ENCODE data around the gene HPN. TPM values are rescaled to one million over a fixed set of nuclear protein-coding genes. Genes with fewer than 3 reads are reported as not detected.

The HPN gene
- total RNA-seq, 2 experiments from 2014 or later = 0.11 TPM; not detected in 1

GRCh38 chr19:35033067-35034004, 8.2 kb upstream of the HPN start:
- no peak for TF ChIP-seq CTCF (IDR thresholded peaks at IDR 0.05)
- Mint-ChIP-seq H3K4me3 (no peak overlapping the region), H3K4me1 (ENCODE audit: low read depth) (peaks cover 10% of the 10 kb centered on the region), H3K36me3 (ENCODE audit: low read depth) (peaks cover 2% of the 10 kb centered on the region), H3K27ac (no peak overlapping the region), H3K27me3 (peaks cover 16% of the 10 kb centered on the region), H3K9me3 (no peaks in the 10 kb centered on the region)
- ATAC-seq = no peak
- ChIA-PET POLR2A (interaction anchor here (0.9 kb wide), 1 partner anchor 19 kb away, joined by 4 read pairs; no protein-coding TSS in a partner anchor), CTCF (interaction anchor here (2.3 kb wide), 1 partner anchor 11 kb away, joined by 17 read pairs; no protein-coding TSS in a partner anchor)
- no peak for DNase-seq
- intact Hi-C loops (cut with micrococcal nuclease) = no loop called here

- CTCF ChIA-PET = no interaction called here
- Mint-ChIP-seq H3K27me3 (peaks cover 16% of the 10 kb centered on the region), H3K9me3 (no peaks in the 10 kb centered on the region), H3K27ac (no peak overlapping the region), H3K36me3 (ENCODE audit: low read depth) (no peaks in the 10 kb centered on the region), H3K4me1 (ENCODE audit: low read depth) (peaks cover 8% of the 10 kb centered on the region), H3K4me3 (no peak overlapping the region)
- DNase-seq (no peak), ATAC-seq (no peak)
- TF ChIP-seq CTCF (IDR thresholded peaks at IDR 0.05) = no peak
- intact Hi-C loops (cut with micrococcal nuclease) = no loop called here
- POLR2A ChIA-PET = interaction anchor here (0.9 kb wide), 1 partner anchor 20 kb away, joined by 4 read pairs; no protein-coding TSS in a partner anchor
Observed at GRCh38 chr19:35034005-35034502, 7.5 kb upstream of the HPN start.

GRCh38 chr19:35034588-35035382, 6.7 kb upstream of the HPN start:
- no peak for DNase-seq
- H3K9me3 Mint-ChIP-seq = no peaks in the 10 kb centered on the region
- intact Hi-C loops (cut with micrococcal nuclease) = no loop called here
- POLR2A ChIA-PET = no interaction called here
- no peak for TF ChIP-seq CTCF (IDR thresholded peaks at IDR 0.05)
- H3K27me3 Mint-ChIP-seq = peaks cover 16% of the 10 kb centered on the region
- H3K4me1 Mint-ChIP-seq (ENCODE audit: low read depth) = peaks cover 4% of the 10 kb centered on the region
- H3K36me3 Mint-ChIP-seq (ENCODE audit: low read depth) = no peaks in the 10 kb centered on the region
- no peak overlapping the region for H3K27ac Mint-ChIP-seq
- no peak for ATAC-seq
- CTCF ChIA-PET = no interaction called here
- H3K4me3 Mint-ChIP-seq = no peak overlapping the region

- DNase-seq = no peak
- ChIA-PET CTCF (interaction anchor here (0.9 to 2.6 kb wide), 4 partner anchors 11 to 104 kb away, joined by 3 to 8 read pairs (median 6); no protein-coding TSS in a partner anchor), POLR2A (interaction anchor here (0.7 to 2.0 kb wide), 3 partner anchors 9 to 19 kb away, joined by 3 to 10 read pairs (median 3); no protein-coding TSS in a partner anchor)
- Mint-ChIP-seq H3K4me3 (no peak overlapping the region), H3K27ac (no peak overlapping the region), H3K4me1 (ENCODE audit: low read depth) (peaks cover 11% of the 10 kb centered on the region), H3K9me3 (no peaks in the 10 kb centered on the region), H3K36me3 (ENCODE audit: low read depth) (no peaks in the 10 kb centered on the region), H3K27me3 (peaks cover 4% of the 10 kb centered on the region)
- TF ChIP-seq CTCF (IDR thresholded peaks at IDR 0.05) = no peak
- no peak for ATAC-seq
- intact Hi-C loops (cut with micrococcal nuclease) = no loop called here
Observed at GRCh38 chr19:35037716-35038622, 3.6 kb upstream of the HPN start.

All from activated CD8-positive, alpha-beta T cell treated with anti-CD3 and anti-CD28 coated beads for 36 hours (primary cell).